IMR-90 (cell line): ENCODE measurements around the gene GDPD5. TPM values are rescaled to one million over a fixed set of nuclear protein-coding genes. Genes with fewer than 3 reads are reported as not detected.

Source experiments
- ATAC-seq: fragments of 200-7000 bp; cut with Tn5 transposase; 2 replicates; pipeline ENCODE4 v1.9.1; 2020; ENCODE audit warnings: low read depth, mild to moderate bottlenecking, moderate library complexity
- BruUV-seq: library from RNA; stranded (reverse); fragments of 400-500 nt; replicated peaks from 2 replicates; lab custom pipeline; 2021; lab: Mats Ljungman, UMichigan
- CTCF ChIA-PET: fragments of 300-600 bp; formaldehyde crosslinking; extraction: SDS; loops from one replicate; lab custom pipeline; 2021; ENCODE audit warnings: antibody characterized with exemption; lab: Yijun Ruan, JAX
- POLR2A ChIA-PET: fragments of 300-600 bp; sonication (Branson Sonifier 250); formaldehyde crosslinking; loops from one replicate; lab custom pipeline; 2022; ENCODE audit warnings: antibody characterized with exemption; ENCODE audit not compliant: unreplicated experiment; lab: Charles Lee
- DNase-seq: peaks from one replicate; pipeline ENCODE4 v3.0.0; 2013
- H2AFZ ChIP-seq: replicated peaks from 2 replicates; pipeline ENCODE3; 2013; ENCODE audit warnings: low read length, mild to moderate bottlenecking; ENCODE audit not compliant: poor library complexity
- H2AK5ac ChIP-seq: 2 replicates; pipeline ENCODE4 v1.6.1; 2013; ENCODE audit warnings: low read depth, low read length, inconsistent platforms
- H2AK9ac ChIP-seq: replicated peaks from 2 replicates; pipeline ENCODE3; 2013; ENCODE audit warnings: mild to moderate bottlenecking, low read depth, low read length, moderate library complexity; ENCODE audit not compliant: poor library complexity
- H2BK120ac ChIP-seq: 2 replicates; pipeline ENCODE4 v1.6.1; 2013; ENCODE audit warnings: low read depth, low read length, inconsistent platforms
- H2BK15ac ChIP-seq: 3 replicates; pipeline ENCODE4 v1.6.1; 2013; ENCODE audit warnings: low read depth, low read length, inconsistent platforms
- H2BK20ac ChIP-seq: 2 replicates; pipeline ENCODE4 v1.6.1; 2013; ENCODE audit warnings: low read depth, mild to moderate bottlenecking, inconsistent platforms, low read length, moderate library complexity
- H2BK5ac ChIP-seq: 2 replicates; pipeline ENCODE4 v1.6.1; 2013; ENCODE audit warnings: mild to moderate bottlenecking, low read depth, low read length, inconsistent platforms; ENCODE audit not compliant: poor library complexity, severe bottlenecking
- H3K14ac ChIP-seq: replicated peaks from 2 replicates; pipeline ENCODE4 v1.6.1; 2013; ENCODE audit warnings: low read depth, low read length, inconsistent platforms
- H3K18ac ChIP-seq: 2 replicates; pipeline ENCODE4 v1.6.1; 2013; ENCODE audit warnings: low read depth, low read length, control low read depth
- H3K23ac ChIP-seq: 2 replicates; pipeline ENCODE4 v1.6.1; 2013; ENCODE audit warnings: low read depth, low read length, inconsistent platforms
- H3K27ac ChIP-seq: 2 replicates; pipeline ENCODE4 v1.5.1; 2013; ENCODE audit warnings: mild to moderate bottlenecking, control low read depth, low read length; ENCODE audit not compliant: insufficient read depth
- H3K27me3 ChIP-seq: 2 replicates; pipeline ENCODE4 v1.6.1; 2013; ENCODE audit warnings: low read length; ENCODE audit not compliant: control insufficient read depth, insufficient read depth
- H3K36me3 ChIP-seq: 2 replicates; pipeline ENCODE4 v1.6.1; 2013; ENCODE audit warnings: low read length, mixed read lengths; ENCODE audit not compliant: control insufficient read depth, insufficient read depth
- H3K4ac ChIP-seq: 2 replicates; pipeline ENCODE4 v1.6.1; 2013; ENCODE audit warnings: low read depth, low read length, inconsistent platforms
- H3K4me1 ChIP-seq: 2 replicates; pipeline ENCODE4 v1.6.1; 2013; ENCODE audit warnings: low read length, mixed read lengths; ENCODE audit not compliant: control insufficient read depth, insufficient read depth
- H3K4me2 ChIP-seq: 2 replicates; pipeline ENCODE4 v1.6.1; 2013; ENCODE audit warnings: low read depth, mild to moderate bottlenecking, control low read depth, low read length, moderate library complexity
- H3K4me3 ChIP-seq: 2 replicates; pipeline ENCODE4 v1.5.1; 2013; ENCODE audit warnings: low read depth, mild to moderate bottlenecking, control low read depth, low read length, moderate library complexity; ENCODE audit not compliant: insufficient read depth
- H3K56ac ChIP-seq: 2 replicates; pipeline ENCODE4 v1.6.1; 2013; ENCODE audit warnings: low read length, inconsistent platforms; ENCODE audit not compliant: insufficient read depth; ENCODE audit errors: extremely low read depth
- H3K79me1 ChIP-seq, 2 experiments: 2 replicates each; pipeline ENCODE4 v1.6.1; 2013; ENCODE audit warnings: low read length in 2 of 2, inconsistent platforms in 1 of 2, low read depth in 1 of 2
- H3K9ac ChIP-seq: 2 replicates; pipeline ENCODE4 v1.6.1; 2013; ENCODE audit warnings: low read depth, low read length, control low read depth
- H3K9me1 ChIP-seq: 2 replicates; pipeline ENCODE4 v1.6.1; 2013; ENCODE audit warnings: low read length, inconsistent platforms; ENCODE audit not compliant: insufficient read depth
- H3K9me3 ChIP-seq: 2 replicates; pipeline ENCODE4 v1.6.1; 2013; ENCODE audit warnings: low read length; ENCODE audit not compliant: control insufficient read depth, insufficient read depth
- H4K20me1 ChIP-seq: 2 replicates; pipeline ENCODE4 v1.6.1; 2013; ENCODE audit warnings: low read length, inconsistent platforms; ENCODE audit not compliant: insufficient read depth
- H4K5ac ChIP-seq: 2 replicates; pipeline ENCODE4 v1.6.1; 2013; ENCODE audit warnings: mild to moderate bottlenecking, low read depth, low read length, control low read depth
- H4K8ac ChIP-seq, 2 experiments: 2 replicates each; pipeline ENCODE4 v1.6.1; 2013; ENCODE audit warnings: low read depth in 2 of 2, low read length in 2 of 2, control low read depth in 1 of 2, inconsistent platforms in 1 of 2
- H4K91ac ChIP-seq: 2 replicates; pipeline ENCODE4 v1.6.1; 2013; ENCODE audit warnings: low read depth, low read length, inconsistent platforms; ENCODE audit not compliant: insufficient read depth
- BHLHE40 ChIP-seq: fragments of 150-350 bp; IDR thresholded peaks from 2 replicates; pipeline ENCODE4 v1.6.1; 2016; ENCODE audit warnings: mild to moderate bottlenecking, low read depth, low read length
- CEBPB ChIP-seq: IDR thresholded peaks from 2 replicates; pipeline ENCODE4 v1.6.1; 2012; ENCODE audit warnings: low read depth, low read length, improper control_type of control experiment
- CHD1 ChIP-seq: IDR thresholded peaks from 2 replicates; pipeline ENCODE4 v1.6.1; 2012; ENCODE audit warnings: low read depth, low read length, improper control_type of control experiment
- CTCF ChIP-seq: conservative IDR thresholded peaks from 2 replicates; pipeline ENCODE4 v1.5.1; 2012; ENCODE audit warnings: mild to moderate bottlenecking, low read depth, low read length, improper control_type of control experiment
- FOS ChIP-seq: fragments of 150-350 bp; IDR thresholded peaks from 2 replicates; pipeline ENCODE4 v1.6.1; 2016; ENCODE audit warnings: low read depth, low read length
- MAFK ChIP-seq: IDR thresholded peaks from 2 replicates; pipeline ENCODE4 v1.6.1; 2012; ENCODE audit warnings: low read depth, low read length, improper control_type of control experiment
- MAZ ChIP-seq: IDR thresholded peaks from 2 replicates; pipeline ENCODE4 v1.6.1; 2012; ENCODE audit warnings: low read depth, mild to moderate bottlenecking, low read length, improper control_type of control experiment, moderate library complexity, borderline replicate concordance
- MXI1 ChIP-seq: IDR thresholded peaks from 2 replicates; pipeline ENCODE4 v1.6.1; 2012; ENCODE audit warnings: low read depth, mild to moderate bottlenecking, low read length, moderate library complexity, borderline replicate concordance
- NFE2L2 ChIP-seq: fragments of 150-350 bp; IDR thresholded peaks from 2 replicates; pipeline ENCODE4 v1.6.1; 2016; ENCODE audit warnings: low read depth, mild to moderate bottlenecking, low read length
- POLR2A ChIP-seq: IDR thresholded peaks from 2 replicates; pipeline ENCODE4 v1.6.1; 2012; ENCODE audit warnings: mild to moderate bottlenecking, low read depth, low read length
- RAD21 ChIP-seq: IDR thresholded peaks from 2 replicates; pipeline ENCODE4 v1.6.1; 2012; ENCODE audit warnings: low read length, improper control_type of control experiment
- RCOR1 ChIP-seq: IDR thresholded peaks from 2 replicates; pipeline ENCODE4 v1.6.1; 2012; ENCODE audit warnings: mild to moderate bottlenecking, low read length, improper control_type of control experiment; ENCODE audit not compliant: insufficient replicate concordance
- RFX5 ChIP-seq: IDR thresholded peaks from 2 replicates; pipeline ENCODE4 v1.8.0; 2012; ENCODE audit warnings: low read depth, mild to moderate bottlenecking, low read length, moderate library complexity
- SMC3 ChIP-seq: fragments of 150-350 bp; IDR thresholded peaks from 2 replicates; pipeline ENCODE4 v1.6.1; 2016; ENCODE audit warnings: low read depth, mild to moderate bottlenecking, antibody characterized with exemption, low read length, moderate library complexity
- USF2 ChIP-seq: fragments of 150-350 bp; IDR thresholded peaks from 2 replicates; pipeline ENCODE4 v1.6.1; 2017; ENCODE audit warnings: mild to moderate bottlenecking, antibody characterized with exemption, low read length, low read depth
- whole genome bisulfite sequencing, 2 experiments: methylation state at CpG; one replicate each; pipeline versions ENCODE4 v1.1.5 to v1.1.7; 2013; ENCODE audit warnings: missing lambda C conversion rate in 2 of 2; ENCODE audit not compliant: insufficient read length in 1 of 2; ENCODE audit errors: extremely low coverage in 2 of 2; 5-methylcytosine and 5-hydroxymethylcytosine counted together
- dilution Hi-C: fragments of 300-500 bp; cut with HindIII; formaldehyde crosslinking; loops from one replicate; pipeline ENCODE4 v1.14.3; 2018; ENCODE audit warnings: low sequenced_read_pairs; ENCODE audit not compliant: unreplicated experiment
- in situ Hi-C: fragments of 300-500 bp; cut with MboI; formaldehyde crosslinking; loops from 3 replicates; pipeline ENCODE4 v1.14.3; 2019; ENCODE audit warnings: low sequenced_read_pairs, inconsistent platforms, mixed read lengths
- intact Hi-C: fragments of 100-400 bp; cut with micrococcal nuclease; formaldehyde crosslinking; loops from 2 replicates; pipeline ENCODE4 v1.10.0; 2022
- polyA plus RNA-seq, 3 experiments: library from polyadenylated mRNA; depleted of rRNA; stranded (reverse); fragments of >200 nt; gene quantifications; 2 replicates each; pipeline ENCODE4 v1.2.3, GENCODE V29; 2012; ENCODE audit warnings: low replicate concordance in 1 of 3
- total RNA-seq: library from RNA; depleted of rRNA; stranded (reverse); fragments of >200 nt; gene quantifications from 2 replicates; pipeline ENCODE4 v1.2.3, GENCODE V29; 2012
- TF ChIP-seq, protein P1 (sequence below): fragments of 150-350 bp; IDR thresholded peaks from 2 replicates; pipeline ENCODE4 v1.6.1; 2016; ENCODE audit warnings: low read depth, mild to moderate bottlenecking, low read length, moderate library complexity, borderline replicate concordance

GDPD5 gene
- total and polyA plus RNA-seq, 2 of the 4 experiments (the other 2 are of a cell fraction): 2.0 to 7.9 TPM

GRCh38 chr11:75426720-75427086, 99.0 kb downstream of the GDPD5 start:
- Histone ChIP-seq H3K4me2 (no peak overlapping the region), H3K4me3 (no peak overlapping the region), H3K14ac (no peak overlapping the region), H2AK9ac (no peak overlapping the region), H2BK120ac (no peak overlapping the region), H3K23ac (no peak overlapping the region), H3K9ac (no peak overlapping the region), H4K20me1 (0 out of 2 replicates have a peak, but pooled peaks cover 3% of the 10 kb centered on the region), H2BK15ac (no peak overlapping the region), H4K5ac (no peak overlapping the region), H2BK5ac (no peak overlapping the region), H3K56ac (no peak overlapping the region), H3K9me1 (peaks cover 5% of the 10 kb centered on the region), H3K27me3 (peaks cover 16% of the 10 kb centered on the region), H3K9me3 (peaks cover 6% of the 10 kb centered on the region), H3K36me3 (peaks cover 17% of the 10 kb centered on the region), H2BK20ac (no peak overlapping the region), H3K4me1 (peaks cover 10% of the 10 kb centered on the region), H3K4ac (no peak overlapping the region), H3K79me1 (0 out of 4 replicates have a peak, but pooled peaks cover 0 to 6% of the 10 kb centered on the region in 2 experiments), H4K8ac (no peak overlapping the region), H3K27ac (no peak overlapping the region), H4K91ac (no peak overlapping the region), H3K18ac (no peak overlapping the region), H2AK5ac (no peak overlapping the region), H2AFZ (no peak overlapping the region)
- no peak for DNase-seq
- ATAC-seq: no peak
- ChIA-PET POLR2A (no interaction called here), CTCF (no interaction called here)
- WGBS, 2 experiments: 92% methylated on average over 2 of the region's 5 CpGs; no CpG with 5 or more reads in 1 of the 2 experiments
- TF ChIP-seq MAFK (no peak), FOS (no peak), CEBPB (no peak), BHLHE40 (no peak), SMC3 (no peak), RCOR1 (no peak), USF2 (no peak), RAD21 (no peak), CTCF (no peak), NFE2L2 (no peak), POLR2A (no peak), CHD1 (no peak), MXI1 (no peak), RFX5 (no peak), MAZ (no peak)
- TF ChIP-seq, protein P1, sequence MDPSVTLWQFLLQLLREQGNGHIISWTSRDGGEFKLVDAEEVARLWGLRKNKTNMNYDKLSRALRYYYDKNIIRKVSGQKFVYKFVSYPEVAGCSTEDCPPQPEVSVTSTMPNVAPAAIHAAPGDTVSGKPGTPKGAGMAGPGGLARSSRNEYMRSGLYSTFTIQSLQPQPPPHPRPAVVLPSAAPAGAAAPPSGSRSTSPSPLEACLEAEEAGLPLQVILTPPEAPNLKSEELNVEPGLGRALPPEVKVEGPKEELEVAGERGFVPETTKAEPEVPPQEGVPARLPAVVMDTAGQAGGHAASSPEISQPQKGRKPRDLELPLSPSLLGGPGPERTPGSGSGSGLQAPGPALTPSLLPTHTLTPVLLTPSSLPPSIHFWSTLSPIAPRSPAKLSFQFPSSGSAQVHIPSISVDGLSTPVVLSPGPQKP: no peak
- dilution Hi-C loops: no loop called here
- intact Hi-C loops: no loop called here
- BruUV-seq: no TSS peak
- in situ Hi-C loops: no loop called here
